ENCODE results near the gene IL34. TPM values are rescaled to one million over a fixed set of nuclear protein-coding genes. Genes with fewer than 3 reads are reported as not detected.

IL34 gene
- total and polyA plus RNA-seq, 2 of the 13 experiments (the other 11 are each of a cell fraction or from before 2014, with no cell fraction given), result 1.2 to 1.3 TPM

- CTCF ChIA-PET (ENCODE audit: low intra/inter-chr PET ratio, low total read pairs), result no interaction called here
- intact Hi-C loops (cut with micrococcal nuclease; ENCODE audit: unreplicated experiment), result no loop called here
- no peak for TF ChIP-seq RFX3 (CRISPR knock-in tag; IDR thresholded peaks at IDR 0.05)
- no peak for TF ChIP-seq ZNF263 (CRISPR knock-in tag; IDR thresholded peaks at IDR 0.05)
- peak in 1 of 2 experiments; percentile 28; a peak in 1 of 4 replicates for TF ChIP-seq POLR2A (IDR thresholded peaks at IDR 0.05; ENCODE audit: insufficient read depth in 1 of 2, low read depth in 2 of 2, low read length in 2 of 2)
- TF ChIP-seq PAF1 (CRISPR knock-in tag; IDR thresholded peaks at IDR 0.05), result 0 out of 2 replicates have a peak, but pooled peaks have one; percentile 16
- TF ChIP-seq IKZF1 (IDR thresholded peaks at IDR 0.05), result no peak
- no peak for TF ChIP-seq ZNF607 (CRISPR knock-in tag; IDR thresholded peaks at IDR 0.05; ENCODE audit: borderline replicate concordance)
- TF ChIP-seq TOPORS (CRISPR knock-in tag; IDR thresholded peaks at IDR 0.05), result peak; percentile 68; the same call in 1 of the 2 replicates
- peak; percentile 62 for TF ChIP-seq RBFOX2 (IDR thresholded peaks at IDR 0.05; ENCODE audit: low read depth, low read length)
- no peak for TF ChIP-seq BRCA1 (CRISPR knock-in tag; IDR thresholded peaks at IDR 0.05)
- no peak for TF ChIP-seq KDM1A (CRISPR knock-in tag; IDR thresholded peaks at IDR 0.05)
- 0 out of 2 replicates have a peak, but pooled peaks have one; percentile 60 for TF ChIP-seq HNRNPL (IDR thresholded peaks at IDR 0.05; ENCODE audit: low read depth, low read length)
- no peak for TF ChIP-seq DNMT1 (CRISPR knock-in tag; IDR thresholded peaks at IDR 0.05)
- TF ChIP-seq ZBTB40 (IDR thresholded peaks at IDR 0.05), result no peak
- 0 out of 2 replicates have a peak, but pooled peaks have one; percentile 21 for TF ChIP-seq ZBTB40 (CRISPR knock-in tag; IDR thresholded peaks at IDR 0.05)
- no peak for TF ChIP-seq MXD3 (CRISPR knock-in tag; IDR thresholded peaks at IDR 0.05)
Measured at GRCh38 chr16:70663524-70664324, 17.4 kb downstream of the IL34 start.

More at GRCh38 chr16:70663524-70664324, 17.4 kb downstream of the IL34 start:
- Histone ChIP-seq H3K27ac (ENCODE audit: extremely low read length, insufficient read depth, low read length) (no peak overlapping the region), H3K4me2 (ENCODE audit: low read depth, low read length) (no peak overlapping the region), H2AFZ (ENCODE audit: low read length) (no peak overlapping the region), H3K9me3 (ENCODE audit: low read length) (no peaks in the 10 kb centered on the region), H3K36me3 (replicated peaks in 1 of 2; ENCODE audit: control insufficient read depth in 1 of 2, insufficient read depth in 2 of 2, low read length in 2 of 2) (peaks cover 33 to 58% of the 10 kb centered on the region in 2 experiments), H3K79me2 (ENCODE audit: insufficient read depth, low read length) (peaks cover 3% of the 10 kb centered on the region), H3K27me3 (ENCODE audit: control insufficient read depth in 1 of 2, insufficient read depth in 2 of 2, low read length in 2 of 2) (no peaks in the 10 kb centered on the region), H3K4me1 (ENCODE audit: insufficient read depth, low read length) (0 out of 2 replicates have a peak, but pooled peaks cover 8% of the 10 kb centered on the region), H3K9ac (ENCODE audit: insufficient read depth, low read depth, low read length) (no peak overlapping the region), H4K20me1 (ENCODE audit: insufficient read depth, low read length) (peaks cover 25% of the 10 kb centered on the region; the same call in 1 of the 2 replicates), H3K4me3 (replicated peaks in 1 of 3; ENCODE audit: insufficient read depth in 1 of 3, low read depth in 2 of 3, low read length in 3 of 3) (no peak overlapping the region)
- no TSS peak for BruUV-seq (replicated peaks)
- FAIRE-seq (no peak), DNase-seq (ENCODE audit: low spot score) (no peak), ATAC-seq (no peak)
- WGBS (ENCODE audit: low lambda C conversion rate), result 96% methylated on average over 38 of the region's 56 CpGs
- in situ Hi-C loops (cut with HindIII; ENCODE audit: extremely low pct_ligation_motif_present, low pct_unique_long_range_greater_than_20kb), result no loop called here
- POLR2A ChIA-PET, result interaction anchor here (0.8 to 2.7 kb wide), 4 partner anchors 12 to 61 kb away, joined by 4 to 16 read pairs (median 10); no protein-coding TSS in a partner anchor
